CD4-positive, alpha-beta T cell treated with Interleukin-2 at 100 ng/mL for 4 hours (primary cell): ENCODE data around the gene UCKL1.
"Not testable (repeated sequence)": the region's sequence is repeated elsewhere in the genome, so short reads cannot be mapped to it uniquely, and the experiment has no call there.

Experiments
- DNase-seq: peaks from one replicate; pipeline ENCODE4 v3.0.0-alpha.2; 2020; ENCODE audit warnings: low spot score

Gene UCKL1

DNA sequence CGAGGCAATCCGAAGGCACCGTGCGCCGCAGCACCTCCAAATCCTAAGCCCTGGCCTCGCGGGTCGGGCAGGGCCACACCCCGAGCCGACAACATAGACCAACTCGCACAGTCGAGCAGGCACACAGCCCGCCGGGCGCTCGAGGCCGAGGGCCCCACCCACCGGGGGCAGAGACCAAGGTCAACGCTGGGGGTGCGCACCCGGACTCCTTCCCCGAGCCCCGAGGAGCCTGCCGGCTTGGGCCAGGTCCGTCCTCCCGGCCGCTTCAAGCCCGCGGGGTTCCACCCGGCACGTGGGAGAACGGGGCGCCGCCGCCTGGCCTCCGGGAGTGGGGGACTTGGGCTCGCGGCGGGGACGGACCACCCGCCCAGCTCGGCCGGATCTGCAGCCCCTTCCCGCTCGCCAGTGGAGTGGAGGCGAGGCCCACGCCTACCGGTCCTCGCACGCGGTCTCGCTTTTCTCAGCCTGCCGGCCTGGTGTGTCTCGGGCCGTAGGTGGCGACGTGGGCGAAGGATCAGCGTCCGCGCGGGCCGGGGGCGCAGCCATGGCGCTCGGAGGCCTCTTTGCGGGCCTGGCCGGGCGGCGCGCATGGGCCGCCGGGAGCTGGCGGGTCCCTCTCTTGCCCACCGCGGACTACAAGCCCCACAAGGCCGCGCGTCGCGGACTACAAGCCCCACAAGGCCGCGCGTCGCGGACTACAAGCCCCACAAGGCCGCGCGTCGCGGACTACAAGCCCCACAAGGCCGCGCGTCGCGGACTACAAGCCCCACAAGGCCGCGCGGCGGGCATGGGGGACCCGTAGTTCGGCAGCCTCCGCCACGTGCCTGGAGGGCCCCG, at the start of gene UCKL1:
TSS of gene UCKL1 (minus strand) at position 590 of the 837 bp plus-strand sequence. CDS start at position 546, 44 bp downstream.
- peak; percentile 89 for DNase-seq

DNA sequence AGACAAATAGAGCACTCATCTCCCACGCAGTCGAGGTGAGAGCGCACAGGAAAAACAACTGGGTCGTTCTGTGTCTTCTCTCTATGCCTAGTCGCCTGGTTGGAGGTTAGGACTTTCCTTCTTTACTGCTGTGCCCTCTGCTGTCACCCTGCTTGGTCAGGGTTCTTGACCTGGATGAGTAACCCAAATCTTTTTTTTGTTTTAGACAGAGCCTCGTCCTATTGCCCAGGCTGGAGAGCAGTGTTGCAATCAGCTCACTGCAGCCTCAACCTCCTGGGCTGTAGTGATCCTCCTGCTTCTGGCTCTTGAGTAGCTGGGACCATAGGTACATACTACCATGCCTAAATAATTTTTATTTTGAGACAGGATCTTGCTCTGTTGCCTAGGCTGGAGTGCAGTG, 49.2 kb upstream of the UCKL1 start:
- no peak for DNase-seq

DNA sequence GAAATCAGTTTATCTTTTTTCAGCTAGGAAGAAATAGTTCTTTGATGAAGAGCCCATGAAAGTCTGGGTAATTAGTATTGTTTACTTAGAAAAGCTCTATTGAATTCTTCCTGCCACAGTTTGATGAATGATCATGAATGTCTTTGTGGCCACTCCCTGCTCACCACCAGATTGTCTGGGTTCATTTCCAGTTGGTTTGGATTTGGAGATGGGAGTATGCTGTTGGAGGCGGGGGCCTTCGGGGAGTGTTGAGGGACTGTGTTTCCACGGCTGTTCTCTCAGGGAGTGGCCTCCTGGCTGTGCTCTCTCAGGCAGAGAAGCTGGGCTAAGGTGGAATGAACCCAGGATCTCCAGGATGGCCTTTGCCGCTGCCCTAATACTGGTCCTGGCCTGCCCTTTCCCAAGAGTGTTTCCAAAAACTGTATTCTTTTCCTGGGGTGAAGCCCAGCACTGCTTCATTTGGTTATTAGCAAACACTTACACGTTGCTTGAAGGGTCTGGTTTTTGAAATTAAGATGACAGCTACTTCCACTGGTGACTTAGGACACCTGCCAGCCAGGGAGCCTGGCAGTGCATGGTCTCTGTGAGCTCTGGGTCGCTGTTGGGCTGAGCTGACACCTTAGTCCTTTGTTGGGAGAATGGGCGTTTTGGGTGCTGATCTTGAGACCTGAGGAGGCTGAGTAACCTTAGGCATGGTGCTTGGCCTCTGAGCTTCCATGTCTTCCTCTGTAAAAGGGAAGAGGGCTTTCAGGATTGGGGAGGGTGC, 47.9 kb upstream of the UCKL1 start:
- no peak for DNase-seq

DNA sequence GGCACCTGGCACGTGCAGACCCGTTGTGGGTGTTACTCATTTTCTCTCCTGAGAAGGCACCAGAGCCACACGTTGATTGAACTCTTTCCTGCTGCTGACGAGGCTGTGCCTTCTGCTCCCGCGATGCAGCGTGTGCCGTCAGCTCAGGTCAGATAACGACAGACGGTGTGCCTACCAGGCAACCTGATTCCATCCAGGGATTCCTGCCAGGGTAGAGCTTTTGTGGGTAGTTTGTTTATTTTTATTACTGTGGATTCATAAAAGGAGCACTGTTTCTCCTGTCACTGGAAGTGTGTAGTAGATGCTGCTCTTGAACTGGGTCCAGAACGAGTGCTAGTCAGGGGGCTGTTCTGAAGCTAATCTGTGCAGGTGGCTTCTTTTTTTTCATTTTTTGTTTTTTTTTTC, 45.4 kb upstream of the UCKL1 start:
- DNase-seq = no peak

DNA sequence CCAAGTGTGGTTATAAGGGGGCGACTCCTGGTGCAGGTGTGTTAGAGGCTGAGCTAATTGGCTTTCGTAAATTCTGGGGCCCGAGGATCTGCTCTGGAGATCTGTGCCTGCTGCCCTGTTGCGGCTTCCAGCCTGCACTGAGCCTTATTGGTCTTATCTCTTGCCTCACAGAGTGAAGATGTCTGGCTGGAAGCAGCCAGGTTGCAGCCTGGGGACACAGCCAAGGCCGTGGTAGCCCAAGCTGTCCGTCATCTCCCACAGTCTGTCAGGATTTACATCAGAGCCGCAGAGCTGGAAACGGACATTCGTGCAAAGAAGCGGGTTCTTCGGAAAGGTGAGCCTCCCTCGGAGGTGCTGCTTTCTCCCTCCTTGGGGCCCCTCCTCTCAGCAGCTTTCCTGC, 44.7 kb upstream of the UCKL1 start:
- DNase-seq = no peak

DNA sequence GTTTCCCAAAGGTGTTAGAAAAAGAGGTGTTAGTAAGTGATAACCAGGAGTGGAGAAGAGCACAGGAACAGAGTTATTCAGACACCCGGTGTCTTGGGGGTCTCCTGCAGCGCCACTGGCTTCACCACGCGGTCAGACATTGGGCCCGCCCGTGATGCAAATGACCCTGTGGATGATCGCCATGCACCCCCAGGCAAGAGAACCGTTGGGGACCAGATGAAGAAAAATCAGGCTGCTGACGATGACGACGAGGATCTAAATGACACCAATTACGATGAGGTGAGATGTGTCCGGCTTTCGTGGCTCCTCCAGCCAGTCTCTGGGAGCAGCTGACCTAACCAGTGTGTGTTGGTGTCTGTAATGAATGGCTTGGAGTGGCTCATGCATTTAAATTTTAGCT, 26.7 kb upstream of the UCKL1 start:
- no peak for DNase-seq

DNA sequence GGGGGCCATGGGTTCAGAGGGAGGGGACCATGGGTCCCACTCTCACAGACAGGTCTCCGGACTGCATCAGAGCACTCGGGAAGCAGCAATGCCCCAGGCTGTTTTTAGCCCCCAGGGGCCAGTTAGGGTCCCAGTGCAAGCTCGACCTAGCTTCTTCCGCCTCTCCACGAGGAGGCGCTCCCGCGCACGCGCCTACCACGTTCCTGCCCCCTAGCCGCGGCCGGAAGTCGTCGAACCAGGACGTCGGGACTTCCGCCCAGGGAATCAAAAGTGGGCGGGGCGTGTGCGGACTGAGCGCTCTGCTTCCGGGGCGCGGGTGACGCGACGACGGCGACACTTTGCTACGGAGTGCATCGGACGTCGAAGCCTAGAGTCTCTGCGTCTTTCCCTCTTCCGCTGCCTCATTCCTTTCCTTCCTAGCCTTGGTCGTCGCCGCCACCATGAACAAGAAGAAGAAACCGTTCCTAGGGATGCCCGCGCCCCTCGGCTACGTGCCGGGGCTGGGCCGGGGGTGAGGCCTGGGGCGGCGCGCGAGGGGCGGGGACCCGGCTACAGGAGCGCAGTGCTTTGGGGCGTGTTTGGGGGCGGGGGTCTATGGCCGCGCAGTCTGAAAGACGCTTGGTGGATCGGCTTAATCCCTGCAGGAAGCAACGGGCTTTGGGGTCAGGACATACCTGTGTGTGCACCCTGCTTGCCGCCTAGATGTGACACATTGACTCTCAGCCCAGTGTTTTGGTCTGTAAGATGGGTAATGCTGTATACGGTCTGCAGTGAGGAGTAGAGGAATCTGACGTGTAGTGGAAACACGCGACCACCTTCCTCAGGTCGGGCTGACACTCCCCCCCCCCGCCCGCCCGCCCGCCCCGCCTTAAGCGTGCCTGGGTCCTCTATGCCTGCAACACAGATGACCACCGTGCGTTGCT, 24.9 kb upstream of the UCKL1 start, which contains the start of gene PRPF6:
TSS of gene PRPF6 (plus strand) at position 327 of the 923 bp plus-strand sequence. CDS start at position 441, 114 bp downstream.
- DNase-seq = peak; percentile 94

DNA sequence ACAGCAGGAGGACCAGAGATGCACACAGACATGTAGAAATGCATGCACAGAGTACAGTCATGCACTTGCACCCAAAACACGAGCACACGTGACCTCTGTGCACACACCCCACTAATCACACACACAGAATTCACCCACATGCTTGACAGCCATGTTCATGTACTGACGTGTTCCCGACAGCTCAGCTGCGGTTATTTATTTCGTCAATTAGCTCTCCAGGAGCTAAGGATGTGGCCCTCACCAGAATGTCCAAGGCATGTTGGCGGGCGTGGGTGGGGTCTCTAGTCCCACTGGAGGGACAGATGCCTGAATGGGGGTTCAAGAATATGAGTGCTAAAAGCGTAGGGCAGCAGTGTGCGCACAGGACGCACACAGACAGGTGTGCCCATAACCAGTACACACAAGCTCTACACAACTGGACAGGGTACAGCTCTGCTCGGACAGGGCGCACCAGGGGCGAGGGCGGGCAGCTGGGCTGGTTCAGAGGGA, 24.1 kb upstream of the UCKL1 start:
- DNase-seq = peak; percentile 50

DNA sequence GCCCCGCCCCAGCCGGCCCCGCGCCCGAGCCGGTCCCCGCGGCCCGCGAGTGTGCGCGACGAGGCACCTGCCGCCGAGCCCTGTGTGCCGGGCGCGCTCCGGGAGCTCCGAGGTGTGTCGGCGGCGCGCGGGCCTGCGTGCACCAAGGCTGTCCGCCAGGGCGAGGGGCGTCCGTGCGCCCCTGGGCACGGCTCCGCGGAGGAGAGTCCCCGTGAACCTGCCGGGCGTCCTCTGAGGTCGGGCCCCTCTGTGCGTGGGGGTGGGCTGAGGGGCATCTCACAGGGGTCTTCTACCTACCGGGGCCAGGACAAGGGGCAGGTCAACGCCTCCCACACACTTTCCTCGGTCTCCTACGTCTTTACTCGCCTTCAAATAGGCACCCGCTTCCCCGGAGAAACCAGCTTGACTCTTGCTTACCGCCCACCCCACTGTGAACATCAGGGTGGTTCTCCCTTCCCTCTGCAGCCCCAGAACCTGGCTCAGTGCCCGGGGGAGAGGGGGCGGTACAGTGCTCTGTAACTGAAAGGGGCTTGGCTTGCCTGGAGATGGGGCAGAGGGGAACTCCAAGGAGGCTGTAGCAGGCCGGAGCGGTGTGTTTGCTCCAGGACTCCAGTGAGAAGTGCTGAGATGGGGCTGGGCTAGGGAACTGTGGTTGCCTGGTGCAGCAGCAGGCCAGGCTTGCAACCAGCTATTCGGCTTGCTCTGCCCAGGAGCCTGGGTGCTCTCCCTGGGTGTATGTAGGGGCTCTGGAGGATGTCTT, 23.5 kb upstream of the UCKL1 start, which contains the start of gene SAMD10:
TSS of gene SAMD10 (minus strand) at position 86 of the 760 bp plus-strand sequence. CDS start 175 bp downstream, outside the sequence.
- peak; percentile 54 for DNase-seq

DNA sequence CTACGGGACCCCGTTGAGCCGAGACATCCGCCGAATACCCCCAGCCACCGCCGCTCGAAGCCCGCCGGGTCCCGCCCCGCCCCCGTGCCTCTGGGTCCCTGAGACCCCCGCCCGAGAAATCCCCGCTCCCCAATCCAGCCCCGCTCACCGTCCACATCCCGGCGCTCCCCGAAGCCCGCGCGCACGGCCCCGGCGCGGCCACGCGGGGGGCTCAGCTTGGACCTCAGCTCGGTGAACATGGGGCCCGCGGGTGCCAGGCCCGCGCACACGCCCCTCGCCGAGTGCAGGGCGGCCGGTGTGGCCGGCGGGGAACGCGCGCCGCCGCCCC, 23.0 kb upstream of the UCKL1 start:
- DNase-seq = no peak

DNA sequence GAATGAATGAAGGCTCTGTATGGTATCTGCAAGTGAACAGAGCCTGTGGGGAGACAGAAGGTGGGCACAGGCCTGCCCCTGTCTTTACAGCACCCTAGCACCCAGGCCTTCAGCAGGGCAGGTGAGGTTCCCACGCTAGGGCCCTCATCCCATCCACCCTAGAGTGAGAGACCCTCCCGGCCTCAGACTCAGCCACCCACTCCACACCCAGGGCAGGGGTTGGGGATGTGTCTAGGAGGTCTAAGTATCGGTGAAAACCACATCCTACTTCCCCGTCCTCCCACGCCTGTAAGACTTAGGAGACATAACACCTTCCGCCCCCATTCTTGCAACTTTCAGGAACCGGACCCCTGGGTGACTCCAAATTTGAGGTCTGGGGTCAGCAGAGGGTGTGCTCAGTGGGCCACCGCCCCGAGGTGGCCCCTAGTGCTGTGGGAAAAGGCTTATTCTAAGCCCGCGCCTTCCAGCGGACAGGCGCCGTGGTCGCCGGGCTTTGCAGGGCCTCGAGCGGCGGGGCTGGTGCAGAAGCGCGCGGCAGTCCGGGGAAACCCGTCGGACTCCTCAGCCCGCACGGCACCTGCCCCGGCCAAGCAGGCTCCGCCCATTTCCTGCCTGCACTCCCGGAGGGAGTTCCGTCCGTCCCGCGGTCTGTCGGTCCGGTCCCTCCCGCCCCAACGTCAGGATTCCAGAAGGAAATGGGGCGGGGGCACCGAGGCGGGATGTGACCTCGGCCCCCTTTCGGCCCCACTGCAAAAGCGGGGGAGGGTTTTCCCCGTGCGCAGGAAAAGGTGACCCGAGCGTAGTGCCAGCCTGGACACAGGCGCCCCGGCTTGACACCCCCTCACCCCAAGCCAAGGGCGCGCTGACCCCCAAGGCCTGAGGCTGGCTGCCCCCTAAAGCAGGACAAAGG, 22.4 kb upstream of the UCKL1 start:
- DNase-seq = peak; percentile 44

DNA sequence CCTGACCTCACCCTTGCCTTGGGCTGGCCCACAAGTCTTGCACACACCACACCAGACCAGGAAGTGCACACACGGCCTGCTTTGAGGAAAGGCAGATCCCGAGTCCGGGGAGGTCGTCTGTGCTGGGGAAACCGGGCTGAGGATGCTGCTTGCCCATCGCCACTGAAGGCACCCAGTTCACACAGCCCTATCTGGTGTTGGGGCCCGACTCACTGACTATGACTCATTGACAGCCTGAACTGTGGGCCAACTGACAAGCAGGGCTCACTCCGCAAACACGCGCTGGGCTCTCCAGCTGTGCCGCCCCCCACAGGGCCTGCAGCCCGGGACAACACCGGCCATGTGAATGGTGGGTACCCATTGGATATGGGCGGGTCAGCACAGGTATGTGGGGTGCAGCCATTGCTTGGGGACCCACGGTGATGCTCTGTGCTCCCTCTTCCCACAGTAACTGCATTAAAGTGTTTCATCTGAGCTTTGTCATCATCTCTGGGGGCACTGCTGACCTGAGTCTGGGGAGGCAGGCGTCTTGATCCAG, 21.6 kb upstream of the UCKL1 start:
- peak; percentile 72 for DNase-seq

DNA sequence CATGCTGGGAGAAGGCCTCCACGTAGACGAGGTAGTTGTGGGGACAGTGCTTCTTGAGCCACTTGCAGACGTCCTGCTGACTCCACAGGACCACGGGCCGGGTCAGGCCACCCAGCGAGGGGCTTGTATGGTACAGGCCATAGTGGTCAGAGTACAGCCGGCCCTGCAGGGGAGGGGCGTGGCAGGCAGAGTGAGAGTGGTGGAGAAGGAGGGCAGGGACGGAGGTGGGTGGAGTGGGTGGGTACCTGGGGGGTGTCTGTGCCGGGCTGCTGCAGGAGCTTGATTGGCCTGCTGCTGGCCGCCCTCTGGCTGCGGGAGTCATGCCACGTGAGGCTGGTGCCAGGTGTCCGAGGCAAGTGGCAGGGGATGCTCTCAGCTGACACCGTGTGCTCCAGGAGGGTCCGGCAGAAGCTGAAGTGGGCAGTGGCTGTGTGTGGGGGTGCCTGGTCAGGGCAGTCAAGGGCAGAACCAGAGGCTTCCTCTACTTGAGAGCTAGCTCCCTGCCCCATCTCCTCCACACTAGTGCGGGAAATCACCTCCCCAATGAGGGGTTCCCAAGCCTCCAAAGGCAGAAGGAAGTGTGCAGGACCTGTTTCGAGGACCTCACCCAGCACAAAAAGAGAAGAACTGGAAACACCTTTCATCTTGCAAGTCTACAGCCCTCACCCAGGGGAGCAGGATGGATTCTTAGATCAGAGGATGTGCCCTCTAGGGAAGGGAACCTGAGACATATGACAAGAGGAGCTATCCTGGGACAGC, 20.9 kb upstream of the UCKL1 start:
- DNase-seq = no peak

DNA sequence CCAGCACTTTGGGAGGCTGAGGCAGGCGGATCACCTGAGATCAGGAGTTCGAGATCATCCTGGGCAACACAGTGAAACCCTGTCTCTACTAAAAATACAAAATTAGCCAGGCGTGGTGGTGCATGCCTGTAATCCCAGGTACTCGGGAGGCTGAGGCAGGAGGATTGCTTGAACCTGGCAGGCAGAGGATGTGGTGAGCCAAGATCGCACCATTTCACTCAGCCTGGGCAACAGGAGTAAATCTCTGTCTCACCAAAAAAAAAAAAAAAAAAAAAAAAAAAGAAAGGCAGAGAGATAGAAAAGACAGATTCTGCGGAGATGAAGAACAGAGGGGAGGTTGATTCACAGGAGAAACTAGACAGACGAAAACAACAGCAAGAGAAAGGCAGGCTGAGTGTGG, 20.3 kb upstream of the UCKL1 start:
- DNase-seq = not testable (repeated sequence)

DNA sequence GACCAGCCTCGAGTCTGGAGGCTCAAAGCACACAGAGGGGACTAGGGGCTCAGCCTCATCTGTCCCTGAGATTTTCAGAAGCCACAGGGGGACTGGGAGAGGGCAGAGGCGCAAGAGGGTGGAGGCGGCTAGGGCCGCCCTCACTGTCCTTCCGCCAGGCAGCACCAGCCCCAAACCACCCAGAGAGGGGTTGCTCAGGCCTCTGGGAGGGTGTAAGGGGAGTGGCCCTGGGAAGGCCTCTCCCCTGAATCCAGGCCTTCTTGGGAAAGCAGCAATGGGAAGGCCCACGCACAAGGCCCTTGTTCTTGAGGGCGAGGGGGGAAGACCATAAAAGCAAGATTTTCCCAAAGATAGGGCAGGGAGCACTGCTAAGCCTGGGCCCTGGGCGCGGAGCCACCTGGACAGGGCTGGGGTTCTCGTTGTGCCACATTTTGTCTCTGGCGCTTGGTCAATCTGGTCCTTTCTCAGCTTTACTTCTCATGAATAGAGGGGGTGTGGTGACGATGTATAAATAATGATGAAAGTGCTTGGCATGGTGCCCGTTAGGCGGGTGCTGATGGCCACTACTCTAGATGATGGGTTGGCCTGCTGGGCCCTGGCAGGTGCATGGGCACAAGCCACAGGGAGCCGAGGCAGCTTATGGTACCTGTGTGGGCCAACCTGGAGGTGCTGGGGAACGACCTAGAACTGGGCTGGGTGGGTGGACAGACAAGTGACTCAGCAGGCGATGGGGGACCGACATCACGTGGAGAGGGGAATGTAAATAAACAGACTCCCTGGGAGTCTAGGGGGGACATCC, 18.4 kb upstream of the UCKL1 start:
- no peak for DNase-seq

DNA sequence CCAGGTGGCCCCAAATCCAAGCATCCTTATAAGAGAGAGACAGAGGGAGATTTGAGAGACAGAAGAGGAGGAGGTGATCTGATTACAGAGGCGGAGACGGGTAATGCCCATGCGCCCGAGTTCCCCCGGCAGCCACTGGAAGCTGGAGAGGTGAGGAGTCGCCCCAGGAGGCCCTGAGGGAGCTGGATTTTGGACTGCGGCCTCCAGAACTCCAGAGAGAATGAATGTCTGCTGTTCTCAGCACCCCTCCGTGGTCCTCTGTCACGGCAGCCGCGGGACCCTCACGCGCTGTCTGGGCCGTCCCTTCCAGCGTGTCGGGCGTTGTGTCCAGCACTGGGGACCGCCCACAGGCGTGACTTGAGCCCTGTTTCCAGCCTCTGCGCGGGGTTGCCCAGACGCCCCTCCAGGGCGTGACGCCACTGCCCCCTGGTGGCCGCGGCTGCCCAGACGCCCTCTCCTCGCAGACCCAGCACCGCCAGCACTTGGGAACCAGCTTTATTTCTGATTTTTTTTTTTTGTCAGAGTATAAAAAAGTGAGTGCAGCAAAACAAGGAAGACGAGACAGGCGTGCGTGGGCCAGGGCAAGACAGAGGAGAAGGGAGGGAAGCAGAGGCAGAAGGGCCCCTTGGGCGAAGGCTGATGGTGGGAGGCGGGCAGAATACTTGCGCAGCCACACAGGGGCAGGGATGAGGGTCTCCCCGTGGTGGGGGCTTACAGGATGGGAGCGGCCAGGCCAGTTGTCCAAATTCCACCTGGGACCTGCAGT, 17.6 kb upstream of the UCKL1 start:
- DNase-seq = peak; percentile 77

DNA sequence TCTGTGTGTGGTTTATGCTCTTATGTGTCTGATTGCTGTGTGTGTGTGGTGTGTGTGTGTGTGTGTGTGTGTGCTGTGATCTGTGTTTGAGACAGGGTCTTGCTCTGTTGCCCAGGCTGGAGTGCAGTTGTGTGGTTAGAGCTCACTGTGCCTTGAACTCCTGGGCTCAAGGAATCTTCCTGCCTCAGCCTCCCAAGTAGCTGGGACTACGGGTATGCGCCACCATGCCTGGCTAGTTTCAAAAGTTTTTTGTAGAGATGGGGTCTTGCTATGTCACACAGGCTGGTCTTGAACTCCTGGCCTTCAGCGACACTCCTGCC, 16.9 kb upstream of the UCKL1 start:
- no peak for DNase-seq
